HepG2 (cell line): ENCODE data around the gene MED1. TPM values are rescaled to one million over a fixed set of nuclear protein-coding genes. Genes with fewer than 3 reads are reported as not detected.

Experiments used
- ATF7 ChIP-seq, 2 experiments: fragments of 450-650 bp in 1 of 2; sonication (generic) in 1 of 2; formaldehyde crosslinking in 1 of 2; IDR thresholded peaks; 2 replicates each; pipeline versions ENCODE4 v1.4.0 to v1.6.1; 2016 to 2020; ENCODE audit warnings: antibody characterized with exemption in 1 of 2, mild to moderate bottlenecking in 1 of 2, missing genetic modification reagents in 1 of 2
- ISX ChIP-seq: sonication (generic); formaldehyde crosslinking; conservative IDR thresholded peaks from 2 replicates; pipeline ENCODE4 v1.5.0; 2020; ENCODE audit warnings: missing genetic modification reagents
- PBX2 ChIP-seq: IDR thresholded peaks from 2 replicates; pipeline ENCODE4 v1.6.1; 2016; ENCODE audit warnings: control low read depth
- POLR2G ChIP-seq: fragments of 200-400 bp; formaldehyde crosslinking; IDR thresholded peaks from 2 replicates; pipeline ENCODE4 v1.6.1; 2018; ENCODE audit warnings: mild to moderate bottlenecking, low read depth, low read length, moderate library complexity
- RNF219 ChIP-seq: sonication (generic); formaldehyde crosslinking; IDR thresholded peaks from 2 replicates; pipeline ENCODE4 v1.5.0; 2020; ENCODE audit warnings: mild to moderate bottlenecking, missing genetic modification reagents
- ZNF160 ChIP-seq: sonication (generic); formaldehyde crosslinking; IDR thresholded peaks from 2 replicates; pipeline ENCODE4 v1.8.0; 2022; ENCODE audit warnings: mild to moderate bottlenecking, inconsistent platforms, missing genetic modification reagents
- ZNF17 ChIP-seq: sonication (generic); formaldehyde crosslinking; IDR thresholded peaks from 2 replicates; pipeline ENCODE4 v1.5.0; 2020; ENCODE audit warnings: mild to moderate bottlenecking, missing genetic modification reagents
- ZNF639 ChIP-seq: conservative IDR thresholded peaks from 2 replicates; pipeline ENCODE4 v1.6.1; 2018; ENCODE audit warnings: missing genetic modification reagents
- ZNF713 ChIP-seq: sonication (generic); formaldehyde crosslinking; IDR thresholded peaks from 2 replicates; pipeline ENCODE4 v1.4.0; 2020; ENCODE audit warnings: mild to moderate bottlenecking, missing genetic modification reagents
- ZSCAN22 ChIP-seq: sonication (generic); formaldehyde crosslinking; IDR thresholded peaks from 2 replicates; pipeline ENCODE4 v1.4.0; 2020; ENCODE audit warnings: mild to moderate bottlenecking, missing genetic modification reagents
- polyA plus RNA-seq, 8 experiments: library from polyadenylated mRNA; depleted of rRNA in 3 of 8; stranded (reverse) in 7 of 8; unstranded in 1 of 8; fragments of >200 nt; fragmentation: Illumina TruSeq in 4 of 8; extraction: Trizol in 4 of 8; gene quantifications; 2 replicates each; pipeline versions ENCODE4 v1.2.1 to v1.2.3, GENCODE V29; 2011 to 2016; ENCODE audit warnings: low read depth in 4 of 8, missing spikeins in 1 of 8, mixed read lengths in 1 of 8; ENCODE audit not compliant: insufficient read depth in 1 of 8
- total RNA-seq, 5 experiments: library from RNA; depleted of rRNA; stranded (reverse); fragments of >200 nt; fragmentation: Illumina TruSeq; extraction: Trizol; gene quantifications; 2 replicates each; pipeline ENCODE4 v1.2.3, GENCODE V29; 2016; ENCODE audit warnings: low read depth in 1 of 5
- TF ChIP-seq, protein P1 (sequence below): sonication (generic); formaldehyde crosslinking; IDR thresholded peaks from 2 replicates; pipeline ENCODE4 v1.5.1; 2020; ENCODE audit warnings: mild to moderate bottlenecking, missing genetic modification reagents, borderline replicate concordance
- TF ChIP-seq, protein P2 (sequence below): sonication (generic); formaldehyde crosslinking; IDR thresholded peaks from 2 replicates; pipeline ENCODE4 v1.5.0; 2020; ENCODE audit warnings: mild to moderate bottlenecking, missing genetic modification reagents, moderate library complexity
- TF ChIP-seq, protein P3 (sequence below): sonication (generic); formaldehyde crosslinking; IDR thresholded peaks from 2 replicates; pipeline ENCODE4 v1.5.0; 2020; ENCODE audit warnings: mild to moderate bottlenecking, missing genetic modification reagents

The MED1 gene
- total and polyA plus RNA-seq, 2 of the 13 experiments (the other 11 are each of a cell fraction or from before 2014, with no cell fraction given): 37.5 to 40.1 TPM

DNA sequence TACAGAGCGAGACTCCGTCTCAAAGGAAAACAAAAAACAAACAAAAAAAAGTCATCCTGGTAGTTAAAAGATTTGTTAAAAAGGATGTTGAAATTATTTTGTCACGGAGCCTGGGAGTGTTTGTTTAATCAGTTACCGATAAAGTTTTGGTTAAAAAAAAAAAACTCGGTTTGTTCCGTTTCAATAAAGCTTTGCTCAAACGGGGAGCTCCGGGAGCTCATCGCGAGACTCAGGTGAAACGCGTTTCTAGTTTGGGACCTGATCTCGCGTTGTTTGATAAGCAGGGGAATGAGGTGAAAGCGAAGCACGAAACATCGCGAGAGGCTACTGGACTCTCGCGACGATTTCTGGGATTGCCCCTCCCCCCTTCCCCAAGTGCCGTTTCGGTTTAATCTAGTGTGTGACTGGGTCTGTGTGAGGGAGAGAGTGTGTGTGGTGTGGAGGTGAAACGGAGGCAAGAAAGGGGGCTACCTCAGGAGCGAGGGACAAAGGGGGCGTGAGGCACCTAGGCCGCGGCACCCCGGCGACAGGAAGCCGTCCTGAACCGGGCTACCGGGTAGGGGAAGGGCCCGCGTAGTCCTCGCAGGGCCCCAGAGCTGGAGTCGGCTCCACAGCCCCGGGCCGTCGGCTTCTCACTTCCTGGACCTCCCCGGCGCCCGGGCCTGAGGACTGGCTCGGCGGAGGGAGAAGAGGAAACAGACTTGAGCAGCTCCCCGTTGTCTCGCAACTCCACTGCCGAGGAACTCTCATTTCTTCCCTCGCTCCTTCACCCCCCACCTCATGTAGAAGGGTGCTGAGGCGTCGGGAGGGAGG is 10.3 kb upstream of the MED1 start, which contains the start of gene CDK12 (continued):
- TF ChIP-seq, protein P1, sequence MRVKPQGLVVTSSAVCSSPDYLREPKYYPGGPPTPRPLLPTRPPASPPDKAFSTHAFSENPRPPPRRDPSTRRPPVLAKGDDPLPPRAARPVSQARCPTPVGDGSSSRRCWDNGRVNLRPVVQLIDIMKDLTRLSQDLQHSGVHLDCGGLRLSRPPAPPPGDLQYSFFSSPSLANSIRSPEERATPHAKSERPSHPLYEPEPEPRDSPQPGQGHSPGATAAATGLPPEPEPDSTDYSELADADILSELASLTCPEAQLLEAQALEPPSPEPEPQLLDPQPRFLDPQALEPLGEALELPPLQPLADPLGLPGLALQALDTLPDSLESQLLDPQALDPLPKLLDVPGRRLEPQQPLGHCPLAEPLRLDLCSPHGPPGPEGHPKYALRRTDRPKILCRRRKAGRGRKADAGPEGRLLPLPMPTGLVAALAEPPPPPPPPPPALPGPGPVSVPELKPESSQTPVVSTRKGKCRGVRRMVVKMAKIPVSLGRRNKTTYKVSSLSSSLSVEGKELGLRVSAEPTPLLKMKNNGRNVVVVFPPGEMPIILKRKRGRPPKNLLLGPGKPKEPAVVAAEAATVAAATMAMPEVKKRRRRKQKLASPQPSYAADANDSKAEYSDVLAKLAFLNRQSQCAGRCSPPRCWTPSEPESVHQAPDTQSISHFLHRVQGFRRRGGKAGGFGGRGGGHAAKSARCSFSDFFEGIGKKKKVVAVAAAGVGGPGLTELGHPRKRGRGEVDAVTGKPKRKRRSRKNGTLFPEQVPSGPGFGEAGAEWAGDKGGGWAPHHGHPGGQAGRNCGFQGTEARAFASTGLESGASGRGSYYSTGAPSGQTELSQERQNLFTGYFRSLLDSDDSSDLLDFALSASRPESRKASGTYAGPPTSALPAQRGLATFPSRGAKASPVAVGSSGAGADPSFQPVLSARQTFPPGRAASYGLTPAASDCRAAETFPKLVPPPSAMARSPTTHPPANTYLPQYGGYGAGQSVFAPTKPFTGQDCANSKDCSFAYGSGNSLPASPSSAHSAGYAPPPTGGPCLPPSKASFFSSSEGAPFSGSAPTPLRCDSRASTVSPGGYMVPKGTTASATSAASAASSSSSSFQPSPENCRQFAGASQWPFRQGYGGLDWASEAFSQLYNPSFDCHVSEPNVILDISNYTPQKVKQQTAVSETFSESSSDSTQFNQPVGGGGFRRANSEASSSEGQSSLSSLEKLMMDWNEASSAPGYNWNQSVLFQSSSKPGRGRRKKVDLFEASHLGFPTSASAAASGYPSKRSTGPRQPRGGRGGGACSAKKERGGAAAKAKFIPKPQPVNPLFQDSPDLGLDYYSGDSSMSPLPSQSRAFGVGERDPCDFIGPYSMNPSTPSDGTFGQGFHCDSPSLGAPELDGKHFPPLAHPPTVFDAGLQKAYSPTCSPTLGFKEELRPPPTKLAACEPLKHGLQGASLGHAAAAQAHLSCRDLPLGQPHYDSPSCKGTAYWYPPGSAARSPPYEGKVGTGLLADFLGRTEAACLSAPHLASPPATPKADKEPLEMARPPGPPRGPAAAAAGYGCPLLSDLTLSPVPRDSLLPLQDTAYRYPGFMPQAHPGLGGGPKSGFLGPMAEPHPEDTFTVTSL (CRISPR knock-in tag): peak; percentile 64; the same call in 1 of the 2 replicates
- TF ChIP-seq, protein P2, sequence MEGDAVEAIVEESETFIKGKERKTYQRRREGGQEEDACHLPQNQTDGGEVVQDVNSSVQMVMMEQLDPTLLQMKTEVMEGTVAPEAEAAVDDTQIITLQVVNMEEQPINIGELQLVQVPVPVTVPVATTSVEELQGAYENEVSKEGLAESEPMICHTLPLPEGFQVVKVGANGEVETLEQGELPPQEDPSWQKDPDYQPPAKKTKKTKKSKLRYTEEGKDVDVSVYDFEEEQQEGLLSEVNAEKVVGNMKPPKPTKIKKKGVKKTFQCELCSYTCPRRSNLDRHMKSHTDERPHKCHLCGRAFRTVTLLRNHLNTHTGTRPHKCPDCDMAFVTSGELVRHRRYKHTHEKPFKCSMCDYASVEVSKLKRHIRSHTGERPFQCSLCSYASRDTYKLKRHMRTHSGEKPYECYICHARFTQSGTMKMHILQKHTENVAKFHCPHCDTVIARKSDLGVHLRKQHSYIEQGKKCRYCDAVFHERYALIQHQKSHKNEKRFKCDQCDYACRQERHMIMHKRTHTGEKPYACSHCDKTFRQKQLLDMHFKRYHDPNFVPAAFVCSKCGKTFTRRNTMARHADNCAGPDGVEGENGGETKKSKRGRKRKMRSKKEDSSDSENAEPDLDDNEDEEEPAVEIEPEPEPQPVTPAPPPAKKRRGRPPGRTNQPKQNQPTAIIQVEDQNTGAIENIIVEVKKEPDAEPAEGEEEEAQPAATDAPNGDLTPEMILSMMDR (CRISPR knock-in tag): 0 out of 2 replicates have a peak, but pooled peaks have one; percentile 24
- TF ChIP-seq RNF219 (CRISPR knock-in tag) (no peak), ISX (CRISPR knock-in tag) (peak; percentile 80; the same call in 1 of the 2 replicates), POLR2G (peak; percentile 99), ZNF17 (CRISPR knock-in tag) (no peak), ZNF713 (peak; percentile 98; the same call in 1 of the 2 replicates), ZNF639 (CRISPR knock-in tag) (peak; percentile 97), PBX2 (CRISPR knock-in tag) (0 out of 2 replicates have a peak, but pooled peaks have one; percentile 9), ATF7 (IDR thresholded peaks at IDR 0.05) (no peak), ATF7 (CRISPR knock-in tag; IDR thresholded peaks at IDR 0.05) (0 out of 2 replicates have a peak, but pooled peaks have one; percentile 16), ZNF160 (CRISPR knock-in tag) (peak; percentile 80; the same call in 1 of the 2 replicates), ZSCAN22 (CRISPR knock-in tag) (no peak)
- TF ChIP-seq, protein P3, sequence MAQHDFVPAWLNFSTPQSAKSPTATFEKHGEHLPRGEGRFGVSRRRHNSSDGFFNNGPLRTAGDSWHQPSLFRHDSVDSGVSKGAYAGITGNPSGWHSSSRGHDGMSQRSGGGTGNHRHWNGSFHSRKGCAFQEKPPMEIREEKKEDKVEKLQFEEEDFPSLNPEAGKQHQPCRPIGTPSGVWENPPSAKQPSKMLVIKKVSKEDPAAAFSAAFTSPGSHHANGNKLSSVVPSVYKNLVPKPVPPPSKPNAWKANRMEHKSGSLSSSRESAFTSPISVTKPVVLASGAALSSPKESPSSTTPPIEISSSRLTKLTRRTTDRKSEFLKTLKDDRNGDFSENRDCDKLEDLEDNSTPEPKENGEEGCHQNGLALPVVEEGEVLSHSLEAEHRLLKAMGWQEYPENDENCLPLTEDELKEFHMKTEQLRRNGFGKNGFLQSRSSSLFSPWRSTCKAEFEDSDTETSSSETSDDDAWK (CRISPR knock-in tag): no peak
